RPMI8226 (cell line): ENCODE results near the gene SENP2.
"Not testable (repeated sequence)": the region's sequence is repeated elsewhere in the genome, so short reads cannot be mapped to it uniquely, and the experiment has no call there.

Experiments used
- DNase-seq: peaks from one replicate; pipeline ENCODE4 v3.0.0-alpha.2; 2015

SENP2 gene

DNA sequence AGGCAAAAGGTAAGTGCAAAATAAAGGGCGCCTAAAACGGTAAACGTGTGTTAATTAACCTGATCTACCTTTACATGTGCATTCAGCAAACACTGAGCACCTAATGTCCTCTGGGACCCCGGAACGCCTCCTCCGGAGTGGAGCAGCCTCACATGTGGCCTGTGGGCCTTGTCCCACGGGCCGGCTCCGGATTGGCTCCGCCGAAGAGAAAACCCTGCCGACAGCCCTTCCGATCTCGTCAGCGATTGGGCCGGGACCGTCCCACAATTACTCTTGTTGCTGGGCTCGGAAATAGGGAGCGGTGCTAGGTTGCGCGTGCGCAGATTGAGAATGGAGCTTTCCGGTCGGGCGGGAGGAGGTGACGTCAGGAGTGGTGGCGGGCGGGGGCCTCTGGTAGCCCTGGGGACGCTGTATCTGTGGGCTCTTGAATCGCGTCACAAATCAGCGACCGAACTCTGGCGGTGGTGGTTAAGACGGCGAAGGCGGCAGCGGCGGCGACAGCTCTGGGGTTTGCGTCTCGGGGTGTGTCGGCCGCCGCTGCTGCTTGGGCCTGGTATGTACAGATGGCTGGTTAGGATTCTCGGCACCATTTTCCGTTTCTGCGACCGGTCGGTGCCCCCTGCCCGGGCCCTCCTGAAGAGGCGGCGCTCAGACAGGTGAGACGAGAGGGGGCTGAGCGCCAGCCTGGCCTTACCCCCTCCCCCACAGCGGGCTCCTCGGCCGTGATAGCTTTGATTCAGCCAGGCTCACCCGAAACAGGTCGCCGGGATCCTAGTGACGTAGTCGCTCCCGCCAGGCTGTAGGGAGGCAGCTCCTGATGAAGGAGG is at the start of gene SENP2:
Gene SENP2 (plus strand): TSS at position 437 of the 827 bp plus-strand sequence. CDS start 119 bp downstream, at position 556.
- DNase-seq: peak; percentile 99

DNA sequence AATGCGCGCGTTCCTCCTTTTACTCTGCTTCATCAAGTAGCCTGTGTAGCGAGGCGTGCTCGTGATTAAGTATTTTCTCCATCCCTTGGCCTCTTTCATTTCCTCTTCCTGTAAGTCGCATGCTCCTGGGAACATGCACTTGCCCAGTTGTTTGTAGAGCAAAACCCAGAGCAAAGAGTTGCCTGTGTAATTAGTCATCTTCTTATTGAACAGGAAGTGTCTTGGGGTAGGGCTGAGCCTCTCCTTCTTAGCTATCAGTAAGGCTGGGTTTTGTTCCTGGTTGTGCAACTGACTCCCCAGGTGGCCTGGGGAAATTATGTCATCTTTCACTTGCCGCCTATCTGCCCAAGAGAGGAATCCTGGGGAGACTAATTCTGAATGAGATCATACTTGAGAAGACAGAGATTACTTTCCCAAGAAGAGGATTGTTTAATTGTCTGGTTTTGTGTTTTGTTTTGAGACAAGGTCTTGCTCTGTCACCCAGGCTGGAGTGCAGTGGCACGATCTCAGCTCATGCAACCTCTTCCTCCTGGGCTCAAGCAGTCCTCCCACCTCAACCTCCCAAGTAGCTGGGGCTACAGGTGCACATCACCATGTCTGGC is 48.6 kb upstream of the SENP2 start:
- peak; percentile 82 for DNase-seq

DNA sequence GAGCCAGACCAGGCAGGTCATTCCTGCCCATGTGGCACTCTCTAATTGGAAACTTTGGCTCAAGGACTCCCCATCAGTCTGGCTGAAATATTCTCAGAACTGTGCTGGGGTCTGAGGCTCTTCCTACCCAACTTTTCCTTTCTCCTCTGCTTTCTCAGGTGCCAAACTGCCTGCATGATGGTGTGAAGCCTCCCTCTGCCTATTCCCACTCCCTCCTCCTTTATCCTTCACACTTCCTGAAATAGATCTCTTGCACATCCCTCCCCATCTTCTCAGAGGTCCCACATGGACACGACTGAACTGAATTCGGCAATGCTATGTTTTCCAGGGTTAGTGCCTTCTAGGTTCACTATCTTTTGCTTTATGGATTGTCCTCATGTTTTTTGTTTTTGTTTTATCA is 46.2 kb upstream of the SENP2 start:
- DNase-seq: no peak

DNA sequence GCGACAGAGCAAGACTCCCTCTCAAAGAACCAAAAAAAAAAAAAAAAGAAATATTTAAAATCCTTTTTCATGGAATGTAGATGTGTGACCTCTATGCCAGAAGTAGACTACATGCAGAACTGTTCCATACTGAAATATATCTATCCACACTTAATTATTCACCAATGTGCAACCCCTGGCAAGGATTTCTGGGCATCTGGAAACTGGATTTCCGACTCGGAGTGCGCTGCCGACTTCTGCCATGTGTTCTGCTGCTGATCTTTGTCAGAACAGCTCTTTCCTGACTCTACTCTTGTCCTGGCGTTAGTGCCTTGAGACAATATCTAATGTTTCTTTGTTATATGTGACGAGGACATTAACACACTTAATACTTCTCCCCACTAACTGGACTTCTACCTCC is 45.4 kb upstream of the SENP2 start:
- DNase-seq: no peak

DNA sequence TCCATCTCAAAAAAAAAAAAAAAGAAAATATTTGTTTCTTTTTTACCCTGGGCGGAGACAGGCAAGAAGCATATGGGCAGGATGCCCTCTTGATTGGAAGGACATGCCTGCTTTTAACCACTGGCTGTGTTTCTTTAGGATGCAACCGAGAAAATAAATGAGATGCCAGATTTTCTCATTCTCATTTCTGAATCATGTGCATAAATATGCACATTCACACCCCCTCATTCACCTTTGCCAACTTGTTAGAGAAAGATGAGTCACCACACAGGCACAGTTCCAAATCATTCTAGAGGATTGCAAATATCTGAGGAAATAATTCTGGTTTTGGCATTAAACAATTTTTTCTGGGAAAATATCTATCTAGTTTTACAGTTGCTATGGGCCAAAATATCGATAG is 37.0 kb upstream of the SENP2 start:
- DNase-seq: peak; percentile 49

DNA sequence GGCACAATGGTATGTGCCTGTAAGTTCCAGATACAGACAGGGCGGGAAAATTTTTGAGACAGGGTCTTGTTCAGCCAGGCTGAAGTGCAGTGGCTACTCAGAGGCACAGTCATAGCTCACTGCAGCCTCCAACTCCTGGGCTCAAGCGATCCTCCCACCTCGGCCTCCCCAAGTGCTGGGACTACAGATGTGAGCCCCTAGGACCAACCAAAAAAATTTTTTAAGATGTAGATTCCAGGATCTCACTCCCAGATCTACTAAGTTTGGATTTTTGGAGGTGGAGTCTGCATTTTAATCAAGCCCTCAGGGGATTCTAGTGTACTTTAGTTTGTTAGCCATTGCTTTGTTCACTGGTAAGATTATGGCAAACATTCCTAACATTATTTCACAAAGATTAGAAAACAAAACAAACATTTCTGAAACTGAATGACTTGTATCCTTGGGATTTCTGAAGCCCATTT is 36.4 kb upstream of the SENP2 start:
- no peak for DNase-seq

DNA sequence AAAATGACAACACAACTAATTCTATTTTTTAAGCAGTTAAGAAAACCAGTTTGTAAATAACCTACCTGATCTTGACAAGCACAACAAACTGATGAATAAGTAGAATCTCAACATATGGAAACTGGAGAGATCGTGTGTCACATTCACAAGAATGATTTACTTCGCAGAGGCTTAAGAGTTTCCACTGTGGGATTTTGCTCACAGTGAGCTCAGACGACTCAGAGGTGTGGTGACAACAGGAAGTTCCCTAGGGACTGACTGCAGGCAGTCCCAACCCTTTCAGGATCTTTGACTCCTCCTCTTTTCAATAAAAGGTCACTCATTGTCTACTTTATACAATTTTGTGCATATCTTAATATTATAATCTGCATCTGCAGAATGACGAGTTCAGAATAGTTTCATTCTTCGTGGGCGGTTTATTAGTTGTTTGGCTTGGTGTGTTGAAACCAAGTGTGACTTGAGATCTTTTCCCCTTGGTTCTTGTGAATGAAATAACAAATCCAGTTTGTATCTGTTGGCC is 33.7 kb upstream of the SENP2 start, which contains the start of gene LIPH:
Gene LIPH (minus strand): TSS at position 231 of the 520 bp plus-strand sequence. CDS start 117 bp downstream, at position 114.
- DNase-seq: no peak

DNA sequence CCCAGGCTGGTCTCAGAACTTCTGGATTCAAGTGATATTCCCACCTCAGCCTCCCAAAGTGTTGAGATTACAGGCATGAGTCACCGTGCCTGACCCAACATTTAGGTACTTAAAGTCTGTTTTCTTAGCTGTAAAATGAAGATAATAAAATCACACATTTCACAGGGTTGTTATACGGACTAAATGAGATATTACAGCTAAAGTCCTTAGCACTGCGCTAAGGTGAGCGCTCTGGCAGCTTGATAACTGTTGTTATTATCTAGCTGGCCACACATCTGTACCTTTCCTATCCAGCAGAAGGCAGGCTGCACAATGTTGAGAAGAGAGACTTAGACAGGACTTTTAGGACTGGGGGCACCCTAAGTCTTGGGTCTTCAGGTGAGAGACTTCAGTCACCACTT is 31.0 kb upstream of the SENP2 start:
- no peak for DNase-seq

DNA sequence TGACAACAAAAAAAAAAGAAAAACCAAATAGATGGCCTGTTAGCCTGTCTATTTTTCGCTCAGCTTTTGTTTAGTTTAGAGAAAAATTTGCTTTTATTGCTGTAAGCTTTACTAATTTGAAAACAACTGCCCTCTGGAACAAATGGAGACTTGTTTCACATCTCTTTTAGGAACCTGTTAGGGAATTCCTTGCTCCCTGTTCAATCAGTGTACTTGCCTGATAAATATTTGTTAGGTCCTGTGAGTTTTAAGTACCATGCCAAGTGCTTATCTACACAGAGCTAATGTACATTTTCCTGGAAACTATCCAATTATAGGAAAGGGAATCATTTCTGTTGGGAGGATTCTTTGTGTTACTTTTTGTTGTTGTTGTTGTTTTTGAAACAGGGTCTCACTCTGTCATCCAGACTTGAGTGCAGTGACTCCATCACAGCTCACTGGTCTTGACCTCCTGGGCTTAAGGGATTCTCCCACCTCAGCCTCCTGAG is 30.2 kb upstream of the SENP2 start:
- no peak for DNase-seq

DNA sequence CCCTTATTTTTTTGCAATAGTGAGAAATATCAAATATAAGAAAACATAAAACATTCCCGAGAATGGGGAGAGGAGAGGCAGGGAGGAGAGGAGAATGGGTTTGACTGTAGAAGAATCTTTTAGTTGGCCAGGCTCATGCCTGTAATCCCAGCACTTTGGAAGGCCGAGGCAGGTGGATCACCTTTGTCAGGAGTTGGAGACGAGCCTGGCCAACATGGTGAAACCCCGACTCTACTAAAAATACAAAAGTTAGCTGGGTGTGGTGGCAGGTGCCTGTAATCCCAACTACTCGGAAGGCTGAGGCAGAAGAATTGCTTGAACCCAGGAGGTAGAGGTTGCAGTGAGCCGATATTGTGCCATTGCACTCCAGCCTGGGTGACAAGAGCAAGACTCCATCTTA is 29.5 kb upstream of the SENP2 start:
- DNase-seq: not testable (repeated sequence)

DNA sequence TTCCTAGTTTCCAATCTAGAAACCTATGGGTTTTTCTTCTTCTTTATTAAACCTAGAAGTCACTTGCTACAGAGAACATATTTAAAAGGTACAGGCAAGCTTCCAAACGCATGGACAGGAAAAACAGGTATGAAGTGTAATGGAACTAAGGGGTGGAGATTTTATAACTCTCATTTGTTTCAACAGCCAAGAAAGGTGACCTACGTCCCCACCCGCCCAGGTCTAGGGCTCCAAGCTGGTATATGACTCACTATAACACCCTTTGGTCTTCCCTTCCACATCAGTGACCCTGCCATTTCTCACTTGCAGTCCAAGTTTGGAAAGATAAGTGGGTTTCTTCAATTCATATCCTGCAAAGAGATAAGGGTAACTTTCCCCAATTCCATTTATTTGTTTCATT is 27.7 kb upstream of the SENP2 start:
- no peak for DNase-seq

DNA sequence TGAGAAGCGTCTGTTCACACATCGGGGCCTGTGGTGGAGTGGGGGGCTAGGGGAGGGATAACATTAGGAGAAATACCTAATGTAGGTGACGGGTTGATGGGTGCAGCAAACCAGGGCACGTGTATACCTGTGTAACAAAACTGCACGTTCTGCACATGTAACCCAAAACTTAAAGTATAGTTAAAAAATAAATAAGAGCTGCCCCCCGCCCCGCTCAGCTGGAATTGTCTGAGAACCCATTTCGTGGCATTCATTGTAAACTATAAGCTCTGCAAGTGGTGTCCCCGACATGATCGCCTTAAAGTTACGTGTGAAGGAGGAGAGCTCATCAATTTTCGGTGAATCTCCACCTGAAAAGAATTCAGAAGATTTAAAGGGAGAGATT is 26.4 kb upstream of the SENP2 start:
- DNase-seq: no peak

DNA sequence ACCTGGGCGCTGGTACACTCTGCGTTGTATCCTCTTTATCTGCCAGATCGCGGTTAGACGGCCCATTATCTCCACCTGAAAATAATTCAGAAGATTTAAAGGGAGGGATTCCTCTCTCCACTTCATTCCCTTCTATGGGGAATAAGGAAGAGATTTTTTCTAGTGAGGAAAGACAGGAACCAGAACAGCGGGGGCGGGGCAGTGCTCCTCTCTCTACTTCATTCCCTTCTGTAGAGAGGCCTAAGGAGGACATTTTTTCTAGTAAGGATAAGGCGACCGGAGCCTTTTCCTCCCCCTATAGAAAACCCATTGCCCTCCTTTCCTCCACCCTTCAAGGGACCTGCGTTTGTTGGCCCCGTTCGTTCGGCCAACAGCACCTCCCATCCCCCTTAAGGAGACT is 25.4 kb upstream of the SENP2 start:
- no peak for DNase-seq

DNA sequence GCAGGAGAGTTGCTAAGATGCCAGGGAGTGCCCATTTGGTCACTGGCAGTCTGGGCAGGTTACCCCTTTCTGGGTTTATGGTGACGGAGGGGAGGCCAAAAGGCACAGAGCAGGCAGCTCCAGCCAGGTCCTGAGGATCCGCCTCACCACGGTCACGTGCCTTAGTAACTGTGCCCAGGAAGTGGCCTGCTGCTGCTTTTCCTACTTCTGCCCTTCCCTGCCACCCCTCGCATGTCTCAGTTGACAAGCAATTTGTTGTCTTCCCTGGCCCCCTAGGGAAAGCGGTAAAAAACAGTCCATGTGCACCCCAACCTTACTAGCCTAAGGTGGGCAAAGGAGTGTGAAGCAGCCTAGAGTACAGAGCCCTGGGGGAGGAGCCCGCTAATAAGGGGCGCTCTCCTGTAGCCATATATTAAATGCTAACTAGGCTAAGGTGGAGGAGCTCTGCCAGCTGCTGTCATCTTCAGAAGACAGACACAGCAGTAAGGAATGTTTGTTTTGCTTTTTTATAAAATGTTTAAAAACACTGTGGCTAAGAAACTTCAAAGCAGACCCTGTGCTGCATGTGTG is 24.6 kb upstream of the SENP2 start:
- no peak for DNase-seq

DNA sequence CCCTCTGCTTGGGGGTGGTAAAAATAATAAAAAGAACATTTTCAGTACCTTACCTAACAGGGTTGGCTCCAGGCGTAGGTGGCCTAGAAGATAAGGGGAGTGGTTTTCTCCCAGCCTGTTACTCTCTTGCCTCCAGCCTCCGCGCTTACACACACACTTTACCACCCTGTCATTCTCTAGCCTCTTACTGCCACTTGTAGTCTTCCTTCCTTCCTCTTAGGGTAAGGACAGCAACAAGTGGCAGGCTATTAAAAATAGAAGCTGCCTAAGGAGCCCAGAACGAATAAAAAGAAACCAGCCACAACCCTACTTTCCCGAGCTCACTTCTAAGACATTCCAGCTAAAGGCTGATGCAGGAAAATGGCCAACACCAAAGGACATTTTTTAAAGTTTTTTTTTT is 24.1 kb upstream of the SENP2 start:
- no peak for DNase-seq

DNA sequence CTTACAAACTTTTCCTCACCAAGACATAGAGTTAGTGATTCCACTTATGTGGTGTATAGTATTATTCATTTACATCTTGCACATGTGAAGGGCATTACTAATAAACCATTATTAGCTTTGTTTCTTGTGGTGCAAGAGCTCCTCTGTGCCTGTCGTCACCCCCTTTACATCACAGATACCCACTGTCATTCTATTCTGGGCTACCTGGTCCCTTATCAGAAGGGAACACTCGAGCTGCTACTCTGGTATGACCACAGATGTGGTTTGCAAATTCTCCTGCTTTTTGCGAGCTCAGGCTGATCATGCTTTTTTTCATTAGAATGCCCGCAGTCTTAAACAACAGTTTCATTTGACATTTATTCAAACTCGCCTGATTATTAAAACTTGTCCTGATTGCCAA is 13.9 kb upstream of the SENP2 start:
- no peak for DNase-seq

DNA sequence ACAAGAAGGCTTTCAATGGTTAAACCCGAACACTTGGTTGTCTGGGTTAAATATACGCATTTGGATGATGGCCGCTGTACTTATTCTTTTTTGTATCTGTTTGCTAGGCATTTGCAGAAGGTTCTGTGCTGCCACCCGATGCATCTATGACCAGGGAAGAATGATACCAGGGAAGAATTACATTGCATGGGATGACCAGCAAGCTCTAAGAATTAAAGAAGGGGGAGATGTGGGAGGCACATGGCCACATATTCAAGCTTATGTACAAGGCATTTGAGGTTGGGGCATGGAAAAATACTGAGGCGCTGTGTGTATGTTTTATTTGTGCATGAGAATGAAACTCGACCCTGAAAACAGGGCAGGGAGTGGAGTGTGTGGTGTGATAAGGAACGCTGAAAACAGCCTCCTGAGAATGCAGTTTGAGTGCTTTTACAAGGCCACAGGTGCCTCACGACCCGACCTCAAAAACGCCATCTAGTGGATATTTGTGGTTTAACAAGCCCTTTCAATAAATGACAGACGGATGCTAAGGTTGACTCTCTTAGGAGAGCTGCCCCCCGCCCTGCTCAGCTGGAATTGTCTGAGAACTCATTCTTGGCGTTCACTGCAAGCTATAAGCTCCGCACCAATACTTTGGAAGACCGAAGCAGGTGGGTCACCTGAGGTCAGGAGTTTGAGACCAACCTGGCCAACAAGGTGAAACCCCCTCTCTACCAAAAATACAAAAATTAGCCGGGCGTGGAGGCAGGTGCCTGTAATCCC is 10.8 kb upstream of the SENP2 start:
- peak; percentile 78 for DNase-seq

DNA sequence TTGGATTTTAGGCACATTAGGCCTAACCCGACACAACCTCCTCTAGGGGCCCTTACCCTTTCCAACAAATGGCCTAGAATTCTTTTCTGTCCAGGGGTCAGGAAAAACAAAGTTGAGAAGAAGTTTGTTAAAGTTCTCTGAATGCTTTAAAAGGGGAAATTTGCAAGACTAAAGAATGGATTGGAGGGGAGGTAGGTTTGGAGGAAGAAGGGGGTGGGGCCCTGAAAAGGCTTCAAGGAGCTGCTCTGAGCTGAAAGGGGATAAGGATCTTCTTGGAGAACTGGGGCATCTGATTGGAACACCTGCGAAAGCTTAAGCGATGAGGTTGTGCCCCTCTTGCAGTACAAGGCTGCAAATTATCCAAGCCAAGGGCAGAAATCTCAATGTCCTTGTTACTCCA is 3.9 kb upstream of the SENP2 start:
- DNase-seq: no peak

DNA sequence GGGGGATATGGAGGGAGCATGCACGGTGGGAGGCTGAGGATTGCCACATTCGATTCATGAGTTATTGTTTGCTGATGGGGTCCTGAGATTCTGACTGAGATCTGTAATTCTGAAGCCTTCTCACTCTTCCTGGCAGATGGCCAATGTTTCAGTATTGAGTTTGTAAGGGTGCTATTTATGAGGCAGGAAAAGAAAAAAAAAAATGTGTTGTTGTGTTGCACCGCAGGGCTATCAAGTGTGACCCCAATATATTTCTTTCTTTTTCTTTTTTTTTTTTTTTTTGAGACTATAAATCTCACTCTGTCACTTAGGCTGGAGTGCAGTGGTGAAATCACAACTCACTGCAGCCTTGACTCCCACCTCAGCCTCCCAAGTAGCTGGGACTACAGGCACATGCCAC is 3.2 kb upstream of the SENP2 start:
- DNase-seq: peak; percentile 55

DNA sequence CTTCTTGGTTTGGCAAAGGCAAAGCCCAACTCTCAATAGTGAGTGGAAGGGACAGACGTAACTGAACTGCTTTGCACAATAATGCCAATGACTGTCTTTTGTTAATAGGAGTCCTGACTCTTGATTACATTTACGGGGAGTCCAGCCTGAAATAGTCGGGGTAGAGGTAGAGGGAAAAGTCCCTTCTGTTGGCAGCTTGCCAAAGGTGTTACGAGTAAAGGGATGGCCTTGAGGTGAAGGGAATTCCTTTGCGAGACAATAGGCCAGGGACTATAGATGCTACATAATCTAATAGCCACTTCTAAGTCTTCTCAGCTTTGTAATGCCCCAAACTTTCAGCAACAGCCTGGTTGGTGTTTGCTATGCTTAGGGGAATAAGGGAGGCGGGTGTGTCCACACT is 2.2 kb upstream of the SENP2 start:
- no peak for DNase-seq

DNA sequence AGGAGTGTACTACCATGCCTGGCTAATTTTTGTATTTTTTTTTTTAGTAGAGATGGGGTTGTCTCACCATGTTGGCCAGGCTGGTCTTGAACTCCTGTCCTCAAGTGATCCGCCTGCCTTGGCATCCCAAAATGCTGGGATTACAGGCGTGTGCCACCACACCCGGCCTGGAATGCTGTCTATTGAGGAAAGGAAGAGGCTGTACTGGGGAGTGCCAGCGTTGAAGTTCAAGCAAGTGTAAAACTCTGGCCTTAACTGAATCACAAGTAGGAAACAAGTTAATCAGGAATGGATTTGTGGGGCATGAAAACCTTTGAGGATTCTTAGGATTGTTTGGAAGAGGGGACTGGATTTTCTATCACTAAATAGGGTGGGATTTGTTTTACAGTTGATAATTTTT is 1.4 kb upstream of the SENP2 start:
- no peak for DNase-seq

DNA sequence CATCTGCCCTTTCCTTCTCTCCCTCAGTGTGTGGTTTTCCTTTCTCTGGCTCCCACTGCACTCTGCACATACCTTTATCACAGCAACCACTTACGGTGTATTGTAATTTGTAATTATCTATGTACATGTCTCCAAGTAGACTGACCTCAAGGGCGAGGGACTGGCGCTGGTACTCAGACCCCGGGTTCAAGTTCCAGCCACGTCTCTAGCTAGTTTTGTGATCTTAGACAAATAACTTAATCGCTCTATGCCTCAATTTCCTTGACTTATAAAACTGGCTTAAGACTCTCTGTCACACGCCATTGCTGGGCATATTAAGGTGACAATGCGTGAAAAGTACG is 607 bp upstream of the SENP2 start:
- no peak for DNase-seq

DNA sequence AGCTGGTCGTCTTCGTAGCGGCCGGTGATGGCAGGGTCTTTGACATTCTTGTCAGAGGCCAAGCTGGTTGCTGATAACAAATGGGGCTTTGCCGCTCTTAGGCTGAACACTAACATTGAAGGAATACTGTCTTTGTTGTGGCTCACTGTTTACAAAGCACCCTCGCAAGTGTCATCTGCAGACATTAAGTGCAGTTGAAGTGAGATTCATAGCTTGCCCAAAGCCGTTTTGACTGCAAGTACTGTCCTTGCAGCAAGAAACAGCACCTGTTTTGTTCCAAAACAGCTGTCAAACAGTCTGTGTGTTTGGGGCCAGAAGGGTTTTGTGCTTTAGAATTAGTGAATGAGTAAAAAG is 568 bp downstream of the SENP2 start:
- DNase-seq: no peak
